CD4-positive, alpha-beta T cell treated with Interleukin-6 at 100 ng/mL for 8 hours (primary cell): Measurements from ENCODE around the gene ERBIN.
A peak's percentile ranks its signal among the peaks of the same experiment; 100 is the strongest.
"Not testable (repeated sequence)": the region's sequence is repeated elsewhere in the genome, so short reads cannot be mapped to it uniquely, and the experiment has no call there.

Experiments used
- DNase-seq: peaks from one replicate; pipeline ENCODE4 v3.0.0-alpha.2; 2020; ENCODE audit warnings: mixed read lengths, low spot score

Gene ERBIN

DNA sequence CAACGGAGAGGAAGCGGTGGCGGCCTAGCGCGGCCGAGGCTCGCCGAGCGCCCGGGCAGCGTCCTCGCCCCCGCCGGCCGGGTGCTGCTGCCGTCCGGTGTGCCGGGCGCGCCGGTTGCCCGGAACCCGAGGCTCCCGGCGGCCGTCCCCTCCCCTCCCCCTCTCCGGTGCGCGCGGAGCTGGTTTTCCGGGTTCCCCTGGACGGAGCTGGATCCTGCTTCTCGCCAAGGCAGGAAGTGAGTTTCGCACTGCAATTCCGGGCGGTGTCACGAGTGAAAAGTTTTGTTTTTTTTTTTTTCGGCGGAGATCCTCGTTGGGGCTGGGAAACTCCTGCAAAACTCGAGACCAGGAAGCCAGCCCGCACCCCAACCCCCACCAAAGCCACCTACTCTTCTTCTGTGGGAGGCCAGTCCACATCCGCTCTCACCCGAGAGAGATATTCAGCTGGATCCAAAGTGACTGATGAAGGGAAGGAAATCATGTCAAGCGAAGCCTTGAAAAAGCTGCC is at the start of gene ERBIN:
ERBIN (plus strand) TSS at position 300 of the 508 bp plus-strand sequence. CDS start 66,144 bp downstream, outside the sequence.
- DNase-seq = peak; percentile 63

DNA sequence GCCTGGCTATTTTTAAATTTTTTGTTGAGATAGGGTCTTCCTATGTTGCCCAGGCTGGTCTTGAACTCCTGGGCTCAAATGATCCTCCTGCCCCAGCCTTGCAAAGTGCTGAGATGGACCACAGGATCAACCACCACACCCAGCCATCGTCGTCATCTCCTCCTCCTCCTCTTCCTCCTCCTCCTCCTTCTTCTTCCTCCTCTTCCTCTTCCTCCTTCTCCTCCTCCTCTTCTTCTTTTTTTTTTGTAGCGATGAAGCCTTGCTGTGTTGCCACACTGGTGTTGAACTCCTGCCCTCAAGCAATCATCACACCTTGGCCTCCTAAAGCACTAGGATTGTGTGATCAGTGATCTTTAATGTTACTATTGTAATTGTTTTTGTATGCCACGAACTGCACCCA is 49.4 kb upstream of the ERBIN start:
- DNase-seq = no peak

DNA sequence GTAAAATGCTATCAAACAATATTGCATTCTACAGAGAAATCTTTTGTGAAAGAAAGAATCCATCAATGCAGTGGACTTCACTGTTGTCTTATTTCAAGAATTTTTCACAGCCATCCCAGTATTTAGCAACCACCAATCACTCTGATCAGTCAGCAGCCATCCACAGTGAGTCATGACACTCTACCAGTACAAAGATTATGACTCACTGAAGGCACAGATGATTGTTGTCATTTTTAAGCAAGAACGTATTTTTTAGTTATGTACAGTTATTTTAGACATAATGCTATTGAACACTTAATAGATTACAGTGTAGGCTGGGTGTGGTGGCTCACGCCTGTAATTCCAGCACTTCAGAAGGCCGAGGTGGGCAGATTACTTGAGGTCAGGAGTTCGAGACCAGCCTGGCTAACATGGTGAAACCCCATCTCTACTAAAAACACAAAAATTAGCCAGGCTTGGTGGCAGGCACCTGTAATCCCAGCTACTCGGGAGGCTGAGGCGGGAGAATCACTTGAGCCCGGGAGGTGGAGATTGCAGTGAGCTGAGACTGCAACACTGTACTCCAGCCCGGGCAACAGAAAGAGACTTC is 46.6 kb upstream of the ERBIN start:
- not testable (repeated sequence) for DNase-seq

- no peak for DNase-seq
These were observed 45.8 kb upstream of the ERBIN start for GRCh38 chr5:65880496-65881072.

DNA sequence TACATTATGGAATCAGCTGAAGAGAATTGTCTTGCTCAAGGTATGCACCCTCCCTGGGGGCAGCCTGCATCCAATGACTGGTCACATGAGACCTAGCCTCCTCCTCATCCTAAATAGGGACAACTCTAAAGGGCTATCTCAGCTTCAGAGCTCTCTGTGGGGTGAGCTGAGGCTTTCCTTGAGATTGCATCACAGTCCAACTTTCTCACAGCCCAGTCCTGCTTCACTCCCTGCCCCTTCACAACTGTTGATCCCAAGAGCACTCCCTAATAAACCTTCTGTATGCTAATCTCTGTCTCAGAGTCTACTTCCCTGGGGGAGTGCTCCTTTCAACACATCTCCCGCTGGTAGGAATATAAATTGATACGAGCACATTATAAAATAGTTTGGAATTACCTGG is 44.1 kb upstream of the ERBIN start:
- no peak for DNase-seq

DNA sequence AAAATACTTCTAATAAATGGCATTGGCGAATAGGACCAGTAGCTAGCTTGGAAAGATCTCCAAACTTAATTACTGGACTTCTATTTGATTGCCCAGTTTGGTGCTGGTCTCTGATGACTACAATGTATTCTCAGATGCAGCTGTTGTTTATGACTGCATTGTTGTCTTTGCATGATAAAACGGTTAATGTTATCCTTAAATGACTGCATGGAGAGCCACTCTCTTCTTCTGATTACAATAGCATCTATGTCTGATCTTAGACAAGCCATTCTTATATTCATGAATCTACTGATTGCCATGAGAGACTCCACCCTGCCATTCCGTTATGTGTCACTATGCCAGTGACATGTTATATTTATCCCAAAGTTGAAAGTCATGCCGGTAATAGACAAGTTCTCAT is 42.9 kb upstream of the ERBIN start:
- DNase-seq = no peak

GRCh38 chr5:65886387-65886786 is 40.0 kb upstream of the ERBIN start:
- DNase-seq = no peak

- DNase-seq = not testable (repeated sequence)
These were observed 34.4 kb upstream of the ERBIN start for GRCh38 chr5:65892024-65892423.

DNA sequence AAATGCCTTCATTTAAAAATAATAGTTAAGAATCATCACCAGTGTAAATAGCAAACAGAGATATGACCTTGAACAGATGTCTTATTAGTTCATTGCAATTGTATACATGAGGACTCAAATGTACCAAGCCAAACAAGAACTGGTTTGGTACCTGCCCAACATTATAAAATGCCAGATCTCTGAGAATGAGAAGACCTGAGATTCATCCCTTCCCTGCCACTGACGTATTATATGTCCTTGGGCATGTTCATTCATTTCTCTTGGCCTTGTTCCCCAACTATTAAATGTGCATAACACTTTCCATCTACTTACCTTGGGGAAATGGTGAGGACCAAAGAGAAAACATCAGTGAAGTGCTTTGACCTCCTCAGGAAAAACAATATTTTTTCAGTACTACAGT is 33.6 kb upstream of the ERBIN start:
- DNase-seq = no peak

DNA sequence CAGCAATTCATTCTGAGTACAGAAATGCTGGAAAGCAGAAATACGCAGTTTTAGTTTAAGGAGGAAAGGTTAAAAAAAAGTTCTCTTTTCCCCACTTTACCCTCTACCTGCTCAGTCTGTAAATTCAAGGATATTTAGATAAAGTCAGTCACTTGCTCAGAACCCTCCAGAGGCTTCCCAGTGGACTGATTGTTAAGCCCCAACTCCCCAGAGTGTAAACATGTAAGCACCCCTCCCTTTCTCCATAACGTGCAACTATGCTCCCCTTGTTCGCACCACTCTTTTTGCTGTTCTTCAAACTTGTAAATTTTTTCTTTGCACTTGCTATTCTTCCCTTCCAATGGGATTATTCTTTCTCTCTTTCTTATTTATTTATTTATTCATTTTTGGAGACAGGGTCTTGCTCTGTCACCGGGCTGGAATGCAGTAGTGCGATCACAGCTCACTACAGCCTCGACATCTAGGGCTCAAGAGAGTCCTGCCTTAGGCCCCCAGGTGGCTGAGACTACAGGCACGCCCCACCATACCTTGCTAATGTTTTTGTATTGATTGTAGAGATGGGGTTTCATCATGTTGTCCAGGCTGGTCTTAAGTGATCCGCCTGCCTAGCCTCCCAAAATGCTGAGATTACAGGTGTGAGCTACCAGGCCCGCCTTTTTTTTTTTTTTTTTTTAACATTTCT is 32.5 kb upstream of the ERBIN start:
- DNase-seq = no peak

- DNase-seq = no peak
These were observed 30.5 kb upstream of the ERBIN start for GRCh38 chr5:65895891-65896290.

- DNase-seq = no peak
These were observed 25.6 kb upstream of the ERBIN start for GRCh38 chr5:65900746-65901145.

GRCh38 chr5:65902104-65902503 is 24.3 kb upstream of the ERBIN start:
- DNase-seq = no peak

GRCh38 chr5:65903581-65903980 is 22.8 kb upstream of the ERBIN start:
- no peak for DNase-seq

GRCh38 chr5:65906256-65906655 is 20.1 kb upstream of the ERBIN start:
- no peak for DNase-seq

DNA sequence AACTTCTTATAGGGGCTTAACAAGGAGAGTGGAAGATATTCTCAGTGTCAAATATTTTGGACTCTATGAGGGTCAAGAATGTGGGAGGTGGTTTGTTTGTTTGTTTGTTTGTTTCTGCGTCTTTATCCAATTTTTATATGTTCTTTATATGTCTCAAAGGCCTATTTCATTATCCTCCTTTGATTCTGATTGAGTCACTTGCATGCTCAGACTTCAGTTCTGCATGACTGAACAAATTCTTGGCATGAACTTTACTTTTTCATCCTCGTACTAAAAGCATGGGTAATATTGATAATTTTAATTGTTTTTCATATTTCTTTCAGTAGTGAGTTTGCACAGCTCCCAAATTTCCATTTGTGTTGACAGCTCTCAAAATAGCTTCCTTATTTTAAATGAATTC is 19.2 kb upstream of the ERBIN start:
- DNase-seq = no peak

GRCh38 chr5:65910711-65911110 is 15.7 kb upstream of the ERBIN start:
- DNase-seq = no peak

DNA sequence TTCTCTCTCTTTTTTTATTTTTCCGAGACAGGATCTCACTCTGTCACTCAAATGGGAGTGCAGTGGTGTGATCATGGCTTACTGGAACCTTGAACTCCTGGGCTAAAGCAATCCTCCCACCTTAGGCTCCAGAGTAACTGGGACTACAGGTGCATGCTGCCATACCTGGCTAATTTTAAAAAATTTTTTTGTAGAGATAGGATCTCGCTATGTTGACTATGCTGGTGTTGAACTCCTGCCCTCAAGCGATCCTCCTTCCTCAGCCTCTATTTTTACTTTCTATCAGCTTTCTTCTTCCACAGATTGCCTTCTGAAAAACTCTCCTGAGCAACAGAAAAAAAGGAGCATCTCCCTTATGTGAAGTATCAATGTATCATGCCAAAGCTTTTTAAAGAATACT is 14.1 kb upstream of the ERBIN start:
- DNase-seq = no peak

DNA sequence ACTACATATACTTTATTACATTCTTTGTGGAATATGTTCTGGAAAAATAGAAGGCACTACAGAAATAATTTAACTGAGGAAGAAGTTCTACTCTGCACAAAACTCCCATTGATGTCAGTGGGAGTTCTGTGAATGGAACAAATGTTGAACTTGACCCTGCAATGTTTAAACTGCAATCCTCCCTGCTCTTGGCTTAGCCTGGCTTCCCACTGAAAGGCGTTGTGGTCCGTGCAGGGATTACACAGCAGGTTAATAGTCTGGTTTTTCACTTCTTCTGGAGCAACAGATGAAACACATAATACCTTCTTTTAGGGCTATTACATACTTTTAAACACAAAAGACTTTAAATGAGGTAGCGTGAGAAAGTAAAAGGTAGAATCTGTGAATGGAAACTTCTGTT is 12.9 kb upstream of the ERBIN start:
- DNase-seq = no peak

DNA sequence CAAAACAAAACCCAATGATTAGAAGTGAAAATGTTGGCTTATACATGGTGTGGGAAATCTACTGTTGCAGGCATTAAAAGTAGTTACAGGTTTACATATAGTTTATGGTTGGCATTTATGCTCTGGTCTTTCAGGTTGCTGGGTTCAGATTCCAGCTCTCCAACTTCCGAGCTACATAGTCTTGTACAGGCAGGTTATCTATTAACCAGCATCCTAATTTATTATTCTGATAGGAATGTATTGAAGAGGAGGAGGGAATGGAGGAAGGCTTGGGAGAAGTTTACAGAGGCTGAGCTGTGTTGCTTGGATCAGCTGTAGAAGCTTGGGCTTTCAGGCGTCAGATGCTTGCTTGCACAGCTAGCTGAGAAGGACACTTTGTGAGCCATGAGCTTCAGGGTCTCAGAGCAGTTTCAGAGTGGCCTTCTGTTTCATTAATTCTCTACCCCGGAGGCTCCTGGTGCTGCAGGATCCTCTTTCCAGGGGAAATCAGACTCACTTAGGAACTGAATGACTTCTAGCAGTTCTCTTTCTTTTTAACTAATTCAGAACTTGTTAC is 11.7 kb upstream of the ERBIN start:
- DNase-seq = no peak

DNA sequence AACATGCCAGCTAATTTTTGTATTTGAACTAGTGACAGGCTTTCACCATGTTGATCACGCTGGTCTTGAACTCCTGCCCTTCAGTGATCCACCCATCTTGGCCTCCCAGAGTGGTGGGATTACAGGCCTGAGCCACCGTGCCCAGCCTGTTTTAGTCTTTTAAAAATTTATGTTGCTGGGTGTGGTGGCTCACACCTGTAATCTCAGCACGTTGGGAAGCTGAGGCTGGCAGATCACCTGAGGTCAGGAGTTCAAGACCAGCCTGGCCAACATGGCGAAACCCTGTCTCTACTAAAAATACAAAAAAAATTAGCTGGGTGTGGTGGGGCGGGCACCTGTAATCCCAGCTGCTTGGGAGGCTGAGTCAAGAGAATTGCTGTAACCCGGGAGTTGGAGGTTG is 10.7 kb upstream of the ERBIN start:
- not testable (repeated sequence) for DNase-seq

DNA sequence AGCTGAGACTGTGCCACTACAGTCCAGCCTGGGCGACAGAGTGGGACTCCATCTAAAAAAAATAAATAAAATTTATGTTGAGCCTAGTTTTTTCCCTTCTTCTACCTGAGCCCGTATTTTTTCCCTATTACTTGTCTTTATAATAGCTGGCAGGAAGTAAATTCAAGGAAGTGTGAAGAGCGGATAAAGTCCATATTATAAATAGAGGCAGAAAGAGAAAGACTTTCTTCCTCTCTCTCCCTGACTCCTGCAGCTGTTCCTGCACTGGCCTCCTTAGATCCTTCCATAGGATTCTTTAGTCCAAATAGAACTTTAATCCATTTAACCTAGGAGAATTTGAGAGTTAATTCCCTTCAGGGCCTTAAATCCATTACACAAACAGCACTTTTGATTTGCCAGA is 10.3 kb upstream of the ERBIN start:
- no peak for DNase-seq

DNA sequence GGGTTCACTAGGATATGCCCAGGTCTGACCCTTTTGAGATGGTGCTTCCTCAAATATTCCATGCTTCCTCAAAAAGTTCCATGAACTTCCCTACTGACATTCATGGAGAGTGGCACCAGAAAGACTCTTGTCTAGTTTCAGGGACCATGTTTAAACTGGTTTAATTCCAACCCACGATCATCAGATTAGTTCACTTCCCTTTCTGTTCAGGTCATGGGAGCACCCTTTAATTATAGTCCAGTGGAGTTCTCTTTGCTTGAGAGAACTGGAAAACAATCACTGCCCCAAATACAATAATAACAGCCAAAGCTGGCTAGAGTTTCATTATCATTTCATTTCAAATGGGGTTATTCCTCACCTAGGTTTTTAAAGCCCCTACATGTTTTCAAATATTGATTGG is 9.7 kb upstream of the ERBIN start:
- DNase-seq = no peak
